ENCODE measurements around the gene GDI1. TPM values are rescaled to one million over a fixed set of nuclear protein-coding genes. Genes with fewer than 3 reads are reported as not detected.

Gene GDI1
- total RNA-seq, 5 donors from 2014 or later (not counting 1 experiment from before 2014, with no cell fraction given): 117 to 208 (median 182) TPM

GRCh38 chrX:154444755-154445246 is 7.8 kb downstream of the GDI1 start:
- Histone ChIP-seq H3K36me3 (ENCODE audit: control insufficient read depth in 2 of 2, extremely low read depth in 1 of 2, insufficient read depth in 1 of 2, low read length in 1 of 2) (peaks cover 0 to 24% of the 10 kb centered on the region in 2 donors), H3K27me3 (replicated peaks in 1 of 2; ENCODE audit: control insufficient read depth in 2 of 2, extremely low read depth in 1 of 2, insufficient read depth in 2 of 2, low read length in 1 of 2) (no peaks in the 10 kb centered on the region), H3K9me3 (no peaks in the 10 kb centered on the region), H3K27ac (ENCODE audit: low read length) (no peak overlapping the region), H3K4me1 (ENCODE audit: control insufficient read depth in 1 of 2, extremely low read depth in 1 of 2, insufficient read depth in 2 of 2, low read length in 2 of 2) (peaks cover 0 to 43% of the 10 kb centered on the region in 2 experiments), H3K4me3 (ENCODE audit: control insufficient read depth in 1 of 2, extremely low read depth in 1 of 2, low read length in 1 of 2) (peak overlapping the region; percentile 55 to 66)
- CTCF ChIA-PET: no interaction called here
- H3K27me3 Mint-ChIP-seq: no peaks in the 10 kb centered on the region
- POLR2A ChIA-PET: no interaction called here
- no peaks in the 10 kb centered on the region for H3K9me3 Mint-ChIP-seq
- 48% methylated on average over 3 of the region's 13 CpGs for WGBS (ENCODE audit: insufficient coverage)
- ATAC-seq (replicated peaks in 1 of 4) (no peak), DNase-seq (no peak)
- peaks cover 11 to 38% (median 22%) of the 10 kb centered on the region in 3 donors for H3K4me1 Mint-ChIP-seq
- H3K36me3 Mint-ChIP-seq: peaks cover 3% of the 10 kb centered on the region
- H3K4me3 Mint-ChIP-seq: peak overlapping the region; percentile 31 to 56 (median 49)
- no peak overlapping the region for H3K27ac Mint-ChIP-seq

- no peaks in the 10 kb centered on the region for H3K27me3 Mint-ChIP-seq
- H3K4me3 Mint-ChIP-seq: peak overlapping the region in 1 of 3 donors; percentile 41
- peaks cover 3% of the 10 kb centered on the region for H3K36me3 Mint-ChIP-seq
- peaks cover 0 to 38% of the 10 kb centered on the region in 2 experiments for H3K4me1 ChIP-seq (ENCODE audit: control insufficient read depth in 1 of 2, extremely low read depth in 1 of 2, insufficient read depth in 2 of 2, low read length in 2 of 2)
- DNase-seq (no peak), ATAC-seq (replicated peaks in 1 of 4) (no peak)
- H3K9me3 ChIP-seq: no peaks in the 10 kb centered on the region
- no peaks in the 10 kb centered on the region for H3K27me3 ChIP-seq (replicated peaks in 1 of 2; ENCODE audit: control insufficient read depth in 2 of 2, extremely low read depth in 1 of 2, insufficient read depth in 2 of 2, low read length in 1 of 2)
- H3K9me3 Mint-ChIP-seq: no peaks in the 10 kb centered on the region
- POLR2A ChIA-PET: no interaction called here
- 98% methylated on average over 8 of the region's 16 CpGs for WGBS (ENCODE audit: insufficient coverage)
- CTCF ChIA-PET: no interaction called here
- H3K36me3 ChIP-seq (ENCODE audit: control insufficient read depth in 2 of 2, extremely low read depth in 1 of 2, insufficient read depth in 1 of 2, low read length in 1 of 2): peaks cover 2 to 22% of the 10 kb centered on the region in 2 donors
- no peak overlapping the region for H3K27ac ChIP-seq (ENCODE audit: low read length)
- peaks cover 11 to 31% (median 21%) of the 10 kb centered on the region in 3 donors for H3K4me1 Mint-ChIP-seq
- no peak overlapping the region for H3K27ac Mint-ChIP-seq
- no peak overlapping the region for H3K4me3 ChIP-seq (ENCODE audit: control insufficient read depth in 1 of 2, extremely low read depth in 1 of 2, low read length in 1 of 2)
These were observed 8.8 kb downstream of the GDI1 start for GRCh38 chrX:154445776-154446175.

GRCh38 chrX:154446430-154446829 is 9.5 kb downstream of the GDI1 start:
- no CpG with 5 or more reads among the region's 12 CpGs for whole genome bisulfite sequencing (ENCODE audit: insufficient coverage)
- CTCF ChIA-PET: no interaction called here

GRCh38 chrX:154448484-154448883 is 11.5 kb downstream of the GDI1 start:
- WGBS (ENCODE audit: insufficient coverage): 98% methylated on average over 10 of the region's 14 CpGs
- Histone ChIP-seq H3K27ac (ENCODE audit: low read length) (no peak overlapping the region), H3K4me1 (ENCODE audit: control insufficient read depth in 1 of 2, extremely low read depth in 1 of 2, insufficient read depth in 2 of 2, low read length in 2 of 2) (peaks cover 0 to 18% of the 10 kb centered on the region in 2 experiments), H3K27me3 (replicated peaks in 1 of 2; ENCODE audit: control insufficient read depth in 2 of 2, extremely low read depth in 1 of 2, insufficient read depth in 2 of 2, low read length in 1 of 2) (no peaks in the 10 kb centered on the region), H3K9me3 (no peaks in the 10 kb centered on the region), H3K4me3 (ENCODE audit: control insufficient read depth in 1 of 2, extremely low read depth in 1 of 2, low read length in 1 of 2) (no peak overlapping the region), H3K36me3 (ENCODE audit: control insufficient read depth in 2 of 2, extremely low read depth in 1 of 2, insufficient read depth in 1 of 2, low read length in 1 of 2) (peaks cover 2 to 11% of the 10 kb centered on the region in 2 donors)
- Mint-ChIP-seq H3K27me3 (no peaks in the 10 kb centered on the region), H3K4me3 (no peak overlapping the region), H3K27ac (no peak overlapping the region), H3K4me1 (peaks cover 2 to 14% (median 7%) of the 10 kb centered on the region in 3 donors), H3K36me3 (peaks cover 6% of the 10 kb centered on the region), H3K9me3 (no peaks in the 10 kb centered on the region)
- ATAC-seq (replicated peaks in 1 of 4) (no peak), DNase-seq (no peak)
- ChIA-PET CTCF (no interaction called here), POLR2A (no interaction called here)

More at GRCh38 chrX:154446430-154446829, 9.5 kb downstream of the GDI1 start:
- POLR2A ChIA-PET: no interaction called here
- no peaks in the 10 kb centered on the region for H3K27me3 ChIP-seq (replicated peaks in 1 of 2; ENCODE audit: control insufficient read depth in 2 of 2, extremely low read depth in 1 of 2, insufficient read depth in 2 of 2, low read length in 1 of 2)
- ATAC-seq (replicated peaks in 1 of 4): no peak
- no peak for DNase-seq
- Mint-ChIP-seq H3K27me3 (no peaks in the 10 kb centered on the region), H3K27ac (no peak overlapping the region), H3K4me1 (peaks cover 11 to 26% (median 17%) of the 10 kb centered on the region in 3 donors), H3K4me3 (no peak overlapping the region), H3K36me3 (peaks cover 3% of the 10 kb centered on the region), H3K9me3 (no peaks in the 10 kb centered on the region)
- peaks cover 0 to 33% of the 10 kb centered on the region in 2 experiments for H3K4me1 ChIP-seq (ENCODE audit: control insufficient read depth in 1 of 2, extremely low read depth in 1 of 2, insufficient read depth in 2 of 2, low read length in 2 of 2)
- H3K36me3 ChIP-seq (ENCODE audit: control insufficient read depth in 2 of 2, extremely low read depth in 1 of 2, insufficient read depth in 1 of 2, low read length in 1 of 2): peaks cover 2 to 20% of the 10 kb centered on the region in 2 donors
- no peaks in the 10 kb centered on the region for H3K9me3 ChIP-seq
- no peak overlapping the region for H3K27ac ChIP-seq (ENCODE audit: low read length)
- H3K4me3 ChIP-seq (ENCODE audit: control insufficient read depth in 1 of 2, extremely low read depth in 1 of 2, low read length in 1 of 2): no peak overlapping the region

- H3K4me3 Mint-ChIP-seq: no peak overlapping the region
These were observed 12.7 kb downstream of the GDI1 start for GRCh38 chrX:154449618-154450017.

GRCh38 chrX:154450312-154450711 is 13.4 kb downstream of the GDI1 start:
- ChIA-PET POLR2A (interaction anchor here in 1 of 2 donors (0.6 kb wide), 1 partner anchor 52 kb away, joined by 7 read pairs; no protein-coding TSS in a partner anchor), CTCF (no interaction called here)
- no peaks in the 10 kb centered on the region for H3K27me3 ChIP-seq (replicated peaks in 1 of 2; ENCODE audit: control insufficient read depth in 2 of 2, extremely low read depth in 1 of 2, insufficient read depth in 2 of 2, low read length in 1 of 2)
- no peak overlapping the region for H3K4me3 ChIP-seq (ENCODE audit: control insufficient read depth in 1 of 2, extremely low read depth in 1 of 2, low read length in 1 of 2)
- H3K27ac ChIP-seq (ENCODE audit: low read length): no peak overlapping the region
- ATAC-seq (replicated peaks in 1 of 4) (no peak), DNase-seq (no peak)
- no peaks in the 10 kb centered on the region for H3K9me3 ChIP-seq
- peaks cover 2 to 11% of the 10 kb centered on the region in 2 donors for H3K36me3 ChIP-seq (ENCODE audit: control insufficient read depth in 2 of 2, extremely low read depth in 1 of 2, insufficient read depth in 1 of 2, low read length in 1 of 2)
- peaks cover 0 to 9% (median 6%) of the 10 kb centered on the region in 3 donors for H3K4me1 Mint-ChIP-seq
- peaks cover 6% of the 10 kb centered on the region for H3K36me3 Mint-ChIP-seq
- H3K4me1 ChIP-seq (ENCODE audit: control insufficient read depth in 1 of 2, extremely low read depth in 1 of 2, insufficient read depth in 2 of 2, low read length in 2 of 2): peaks cover 0 to 6% of the 10 kb centered on the region in 2 experiments
- peaks cover 0 to 6% of the 10 kb centered on the region in 2 donors for H3K27me3 Mint-ChIP-seq
- WGBS (ENCODE audit: insufficient coverage): 97% methylated on average over 12 of the region's 17 CpGs
- no peaks in the 10 kb centered on the region for H3K9me3 Mint-ChIP-seq
- no peak overlapping the region for H3K27ac Mint-ChIP-seq
- H3K4me3 Mint-ChIP-seq: no peak overlapping the region

More at GRCh38 chrX:154449618-154450017, 12.7 kb downstream of the GDI1 start:
- POLR2A ChIA-PET: no interaction called here
- ATAC-seq (replicated peaks in 1 of 4) (no peak), DNase-seq (no peak)
- H3K9me3 ChIP-seq: no peaks in the 10 kb centered on the region
- no peak overlapping the region for H3K27ac ChIP-seq (ENCODE audit: low read length)
- peaks cover 0 to 12% of the 10 kb centered on the region in 2 experiments for H3K4me1 ChIP-seq (ENCODE audit: control insufficient read depth in 1 of 2, extremely low read depth in 1 of 2, insufficient read depth in 2 of 2, low read length in 2 of 2)
- Mint-ChIP-seq H3K36me3 (peaks cover 6% of the 10 kb centered on the region), H3K9me3 (no peaks in the 10 kb centered on the region), H3K4me1 (peaks cover 0 to 13% (median 6%) of the 10 kb centered on the region in 3 donors), H3K27ac (no peak overlapping the region), H3K27me3 (peaks cover 0 to 5% of the 10 kb centered on the region in 2 donors)
- no peak overlapping the region for H3K4me3 ChIP-seq (ENCODE audit: control insufficient read depth in 1 of 2, extremely low read depth in 1 of 2, low read length in 1 of 2)
- no peaks in the 10 kb centered on the region for H3K27me3 ChIP-seq (replicated peaks in 1 of 2; ENCODE audit: control insufficient read depth in 2 of 2, extremely low read depth in 1 of 2, insufficient read depth in 2 of 2, low read length in 1 of 2)
- CTCF ChIA-PET: no interaction called here
- H3K36me3 ChIP-seq (ENCODE audit: control insufficient read depth in 2 of 2, extremely low read depth in 1 of 2, insufficient read depth in 1 of 2, low read length in 1 of 2): peaks cover 2 to 11% of the 10 kb centered on the region in 2 donors
- 94% methylated on average over 7 of the region's 18 CpGs for WGBS (ENCODE audit: insufficient coverage)
